H1 (cell line): ENCODE data around the gene SPINK4. TPM values are rescaled to one million over a fixed set of nuclear protein-coding genes. Genes with fewer than 3 reads are reported as not detected.

ENCODE experiments used
- CTCF ChIA-PET: fragments of 300-600 bp; sonication (Branson Sonifier 250); formaldehyde crosslinking; loops from one replicate; lab custom pipeline; 2021; ENCODE audit not compliant: partially characterized antibody; lab: Charles Lee
- POLR2A ChIA-PET: fragments of 300-600 bp; sonication (Branson Sonifier 250); formaldehyde crosslinking; loops from one replicate; lab custom pipeline; 2021; ENCODE audit warnings: inconsistent platforms; ENCODE audit not compliant: partially characterized antibody; lab: Charles Lee
- DNase-seq, 2 experiments: peaks; one replicate each; pipeline versions ENCODE4 v3.0.0 to v3.0.0-alpha.2; 2010 to 2022; ENCODE audit warnings: low spot score in 2 of 2, low read depth in 1 of 2, mixed read lengths in 1 of 2
- FAIRE-seq: peaks from 2 replicates; lab custom pipeline; 2011; peaks lifted over from hg19 to GRCh38; lab: Jason Lieb, UNC
- H2AFZ ChIP-seq: 2 replicates; pipeline ENCODE4 v1.8.1; 2012; ENCODE audit warnings: low read length, inconsistent platforms
- H2AK5ac ChIP-seq: 2 replicates; pipeline ENCODE4 v1.6.1; 2013; ENCODE audit warnings: low read depth, low read length
- H2BK120ac ChIP-seq: replicated peaks from 2 replicates; pipeline ENCODE3; 2013; ENCODE audit warnings: low read depth, low read length, inconsistent platforms
- H2BK12ac ChIP-seq: 2 replicates; pipeline ENCODE4 v1.6.1; 2013; ENCODE audit warnings: low read depth, low read length
- H2BK15ac ChIP-seq: 2 replicates; pipeline ENCODE4 v1.6.1; 2013; ENCODE audit warnings: low read length
- H2BK20ac ChIP-seq: 2 replicates; pipeline ENCODE4 v1.6.1; 2013; ENCODE audit warnings: low read length
- H2BK5ac ChIP-seq: 2 replicates; pipeline ENCODE4 v1.6.1; 2013; ENCODE audit warnings: low read depth, low read length
- H3K14ac ChIP-seq: 2 replicates; pipeline ENCODE4 v1.6.1; 2013; ENCODE audit warnings: inconsistent platforms; ENCODE audit not compliant: insufficient read length
- H3K18ac ChIP-seq: 2 replicates; pipeline ENCODE4 v1.6.1; 2013; ENCODE audit warnings: low read length; ENCODE audit errors: extremely low read depth
- H3K23ac ChIP-seq: 2 replicates; pipeline ENCODE4 v1.6.1; 2013; ENCODE audit warnings: inconsistent platforms; ENCODE audit not compliant: insufficient read length
- H3K23me2 ChIP-seq: 2 replicates; pipeline ENCODE4 v1.6.1; 2013; ENCODE audit warnings: low read depth, low read length
- H3K27ac ChIP-seq: 2 replicates; pipeline ENCODE4 v1.6.1; 2011; ENCODE audit warnings: low read depth, low read length, inconsistent platforms
- H3K27me3 ChIP-seq, 4 experiments: replicated peaks in 1 of 4; 1 replicate in 1 of 4; 2 replicates in 3 of 4; pipeline versions ENCODE4 v1.6.1 to v1.8.1; 2011 to 2013; ENCODE audit warnings: low read length in 3 of 4, mild to moderate bottlenecking in 3 of 4, inconsistent platforms in 2 of 4, mixed read lengths in 2 of 4, moderate library complexity in 1 of 4; ENCODE audit not compliant: control insufficient read depth in 3 of 4, insufficient read depth in 3 of 4; ENCODE audit errors: extremely low read depth in 1 of 4
- H3K36me3 ChIP-seq, 4 experiments: 2 replicates each; pipeline versions ENCODE4 v1.6.1 to v1.8.1; 2011 to 2013; ENCODE audit warnings: mild to moderate bottlenecking in 4 of 4, low read length in 3 of 4, moderate library complexity in 2 of 4, control low read depth in 1 of 4, inconsistent platforms in 1 of 4; ENCODE audit not compliant: insufficient read depth in 4 of 4, control insufficient read depth in 2 of 4
- H3K4ac ChIP-seq: replicated peaks from 2 replicates; pipeline ENCODE3; 2013; ENCODE audit warnings: low read length, low read depth, mixed read lengths, inconsistent platforms; ENCODE audit not compliant: insufficient read length
- H3K4me1 ChIP-seq, 4 experiments: replicated peaks in 1 of 4; 1 replicate in 1 of 4; 2 replicates in 3 of 4; pipeline versions ENCODE4 v1.6.1 to v1.8.1; 2011 to 2013; ENCODE audit warnings: low read length in 3 of 4, inconsistent platforms in 2 of 4, mixed read lengths in 1 of 4; ENCODE audit not compliant: insufficient read depth in 4 of 4, control insufficient read depth in 3 of 4
- H3K4me2 ChIP-seq, 2 experiments: 2 replicates each; pipeline versions ENCODE4 v1.6.1 to v1.8.1; 2011 to 2013; ENCODE audit warnings: low read depth in 2 of 2, low read length in 2 of 2, control low read depth in 1 of 2, inconsistent platforms in 1 of 2, mild to moderate bottlenecking in 1 of 2; ENCODE audit not compliant: insufficient read depth in 1 of 2
- H3K4me3 ChIP-seq, 4 experiments: fragments of 200-600, 300-600 bp in 1 of 4; sonication (generic), shearing (Covaris generic), sonication (Bioruptor Twin) in 1 of 4; 2 replicates each; pipeline versions ENCODE4 v1.5.1 to v1.8.1; 2011 to 2016; ENCODE audit warnings: low read length in 4 of 4, low read depth in 3 of 4, control low read depth in 2 of 4, inconsistent platforms in 2 of 4, mild to moderate bottlenecking in 2 of 4, mixed read lengths in 1 of 4, moderate library complexity in 1 of 4; ENCODE audit not compliant: insufficient read depth in 2 of 4; ENCODE audit errors: extremely low read depth in 1 of 4
- H3K56ac ChIP-seq: replicated peaks from 2 replicates; pipeline ENCODE3; 2013; ENCODE audit warnings: low read depth, mild to moderate bottlenecking, mixed read lengths, low read length, inconsistent platforms; ENCODE audit not compliant: insufficient read length
- H3K79me1 ChIP-seq: 2 replicates; pipeline ENCODE4 v1.6.1; 2013; ENCODE audit warnings: low read depth, low read length, control low read depth
- H3K79me2 ChIP-seq, 2 experiments: 2 replicates each; pipeline versions ENCODE4 v1.6.1 to v1.8.1; 2012 to 2013; ENCODE audit warnings: low read length in 2 of 2, mild to moderate bottlenecking in 2 of 2, inconsistent platforms in 1 of 2; ENCODE audit not compliant: insufficient read depth in 2 of 2, control insufficient read depth in 1 of 2
- H3K9ac ChIP-seq, 4 experiments: replicated peaks in 1 of 4; 1 replicate in 1 of 4; 2 replicates in 3 of 4; pipeline versions ENCODE4 v1.6.1 to v1.8.1; 2011 to 2013; ENCODE audit warnings: low read depth in 3 of 4, low read length in 3 of 4, control low read depth in 2 of 4, mild to moderate bottlenecking in 2 of 4, moderate library complexity in 2 of 4, inconsistent platforms in 1 of 4; ENCODE audit errors: extremely low read depth in 1 of 4
- H3K9me3 ChIP-seq, 2 experiments: 2 replicates each; pipeline versions ENCODE4 v1.6.1 to v1.8.1; 2012 to 2013; ENCODE audit warnings: mild to moderate bottlenecking in 2 of 2, moderate library complexity in 2 of 2, control low read depth in 1 of 2, inconsistent platforms in 1 of 2, low read depth in 1 of 2, low read length in 1 of 2, mixed read lengths in 1 of 2; ENCODE audit not compliant: insufficient read depth in 2 of 2
- H4K20me1 ChIP-seq, 2 experiments: replicated peaks in 1 of 2; 2 replicates each; pipeline versions ENCODE3 to v1.8.1; 2011 to 2013; ENCODE audit warnings: inconsistent platforms in 2 of 2, low read length in 2 of 2, mild to moderate bottlenecking in 1 of 2; ENCODE audit not compliant: insufficient read depth in 2 of 2, control insufficient read depth in 1 of 2
- H4K5ac ChIP-seq: 2 replicates; pipeline ENCODE4 v1.6.1; 2013; ENCODE audit warnings: low read length, low read depth, mixed read lengths, inconsistent platforms; ENCODE audit not compliant: insufficient read length
- H4K8ac ChIP-seq: 2 replicates; pipeline ENCODE4 v1.8.0; 2013; ENCODE audit warnings: mild to moderate bottlenecking, moderate library complexity, low read length, inconsistent platforms; ENCODE audit not compliant: insufficient read depth; ENCODE audit errors: extremely low read depth
- H4K91ac ChIP-seq: replicated peaks from 2 replicates; pipeline ENCODE3; 2013; ENCODE audit warnings: low read length, mixed read lengths, inconsistent platforms; ENCODE audit not compliant: insufficient read length
- ATF3 ChIP-seq: IDR thresholded peaks from 2 replicates; pipeline ENCODE4 v1.6.1; 2011; ENCODE audit warnings: low read depth, mild to moderate bottlenecking, low read length; ENCODE audit not compliant: insufficient read depth
- BRCA1 ChIP-seq: IDR thresholded peaks from 2 replicates; pipeline ENCODE4 v1.6.1; 2012; ENCODE audit warnings: low read depth, low read length, improper control_type of control experiment
- CEBPB ChIP-seq: IDR thresholded peaks from 2 replicates; pipeline ENCODE4 v1.6.1; 2012; ENCODE audit warnings: low read depth, low read length
- CHD2 ChIP-seq: IDR thresholded peaks from 2 replicates; pipeline ENCODE4 v1.6.1; 2012; ENCODE audit warnings: low read length, improper control_type of control experiment
- NANOG ChIP-seq: IDR thresholded peaks from 2 replicates; pipeline ENCODE4 v1.6.1; 2011; ENCODE audit warnings: low read length, low read depth, mild to moderate bottlenecking, inconsistent platforms; ENCODE audit not compliant: insufficient read depth, poor library complexity, severe bottlenecking
- POLR2A ChIP-seq, 2 experiments: IDR thresholded peaks; 1 replicate in 1 of 2; 2 replicates in 1 of 2; pipeline ENCODE4 v1.6.1; 2011; ENCODE audit warnings: low read depth in 2 of 2, low read length in 2 of 2, mild to moderate bottlenecking in 2 of 2; ENCODE audit errors: control extremely low read depth in 1 of 2
- SUZ12 ChIP-seq: fragments of 200-600 bp; sonication (generic); IDR thresholded peaks from 2 replicates; pipeline ENCODE4 v1.6.1; 2012; ENCODE audit warnings: mild to moderate bottlenecking, inconsistent platforms, low read length, moderate library complexity, mixed read lengths
- TAF1 ChIP-seq: IDR thresholded peaks from 2 replicates; pipeline ENCODE4 v1.6.1; 2011; ENCODE audit warnings: mild to moderate bottlenecking, low read depth, low read length
- TEAD4 ChIP-seq: IDR thresholded peaks from 2 replicates; pipeline ENCODE4 v1.6.1; 2012; ENCODE audit warnings: low read depth, low read length, inconsistent platforms, mixed read lengths
- USF2 ChIP-seq: IDR thresholded peaks from 2 replicates; pipeline ENCODE4 v1.6.1; 2011; ENCODE audit warnings: low read length, improper control_type of control experiment
- YY1 ChIP-seq: IDR thresholded peaks from 2 replicates; pipeline ENCODE4 v1.6.1; 2011; ENCODE audit warnings: low read depth, mild to moderate bottlenecking, low read length
- WGBS, 2 experiments: shearing (Covaris generic) in 1 of 2; methylation state at CpG; one replicate each; pipeline versions ENCODE4 v1.1.6 to v1.1.7; 2013 to 2015; ENCODE audit warnings: low lambda C conversion rate in 2 of 2, mixed read lengths in 2 of 2, inconsistent platforms in 1 of 2, low coverage in 1 of 2, missing lambda C conversion rate in 1 of 2; ENCODE audit not compliant: insufficient replicate concordance in 2 of 2, insufficient coverage in 1 of 2, insufficient read length in 1 of 2; ENCODE audit errors: extremely low coverage in 1 of 2, missing lambda C conversion rate in 1 of 2; 5-methylcytosine and 5-hydroxymethylcytosine counted together
- polyA plus RNA-seq, 7 experiments: library from polyadenylated mRNA; depleted of rRNA in 3 of 7; stranded (reverse) in 5 of 7; unstranded in 2 of 7; fragments of >200 nt in 5 of 7; fragments of 200-250 nt in 2 of 7; gene quantifications; 1 replicate in 5 of 7; 2 replicates in 1 of 7; 4 replicates in 1 of 7; pipeline versions ENCODE4 v1.2.1 to v1.2.3, GENCODE V29; 2011 to 2013; ENCODE audit warnings: missing spikeins in 2 of 7, mixed read lengths in 2 of 7
- total RNA-seq: library from RNA; stranded (reverse); fragmentation: NEBNext Ultra II Directional; extraction: Animal tissue kit (Norgen Biotek cat#: 25700); gene quantifications from 2 replicates; pipeline ENCODE4 v1.2.1, GENCODE V29; 2021

The SPINK4 gene
- total and polyA plus RNA-seq, 2 of the 8 experiments (the other 6 are each of a cell fraction or from before 2014, with no cell fraction given), result not detected

GRCh38 chr9:33230756-33231622 is 9.0 kb upstream of the SPINK4 start:
- Histone ChIP-seq H3K9ac (no peak overlapping the region), H4K20me1 (no peaks in the 10 kb centered on the region), H3K27ac (no peak overlapping the region), H3K27me3 (no peaks in the 10 kb centered on the region; a peak in 2 of 7 replicates), H2BK15ac (no peak overlapping the region), H3K56ac (no peak overlapping the region), H2BK12ac (no peak overlapping the region), H3K4ac (no peak overlapping the region), H4K8ac (no peak overlapping the region), H2AFZ (no peak overlapping the region), H3K36me3 (no peaks in the 10 kb centered on the region), H3K23me2 (no peaks in the 10 kb centered on the region; the same call in 1 of the 2 replicates), H2BK20ac (no peak overlapping the region), H3K9me3 (no peaks in the 10 kb centered on the region), H4K5ac (no peak overlapping the region), H2AK5ac (no peak overlapping the region), H2BK5ac (no peak overlapping the region), H3K4me1 (peaks cover 0 to 2% (median 0%) of the 10 kb centered on the region in 4 experiments; a peak in 1 of 7 replicates), H3K4me2 (no peak overlapping the region), H2BK120ac (no peak overlapping the region), H3K23ac (no peak overlapping the region), H3K79me1 (no peaks in the 10 kb centered on the region), H4K91ac (no peak overlapping the region), H3K18ac (no peak overlapping the region), H3K4me3 (no peak overlapping the region), H3K79me2 (no peaks in the 10 kb centered on the region), H3K14ac (no peak overlapping the region)
- FAIRE-seq (no peak), DNase-seq (no peak)
- CTCF ChIA-PET, result interaction anchor here (0.6 to 0.9 kb wide), 5 partner anchors 9 to 136 kb away, joined by 3 to 4 read pairs (median 3); no protein-coding TSS in a partner anchor
- 90% methylated on average over 13 of the region's 13 CpGs; no CpG with 5 or more reads in 1 of the 2 experiments for WGBS, 2 experiments
- POLR2A ChIA-PET, result interaction anchor here (1.4 to 1.5 kb wide), 2 partner anchors 11 to 206 kb away, joined by 4 to 7 read pairs; partner anchors contain the start of gene DNAJA1
- no peak for TF ChIP-seq TAF1
- TF ChIP-seq POLR2A (IDR thresholded peaks at IDR 0.05; ENCODE audit: control extremely low read depth in 1 of 2, low read depth in 2 of 2, low read length in 2 of 2), result no peak
- TF ChIP-seq SUZ12, result no peak
- no peak for TF ChIP-seq USF2
- TF ChIP-seq CEBPB, result no peak
- TF ChIP-seq BRCA1, result no peak
- no peak for TF ChIP-seq YY1
- no peak for TF ChIP-seq TEAD4
- TF ChIP-seq CHD2, result no peak
- no peak for TF ChIP-seq ATF3
- TF ChIP-seq NANOG, result no peak
